Memory B cell (primary cell): Measurements from ENCODE around the gene JUND.
A peak's percentile ranks its signal among the peaks of the same experiment; 100 is the strongest.

Experiments used
- ATAC-seq: fragments of 150-1000 bp; cut with Tn5 transposase; 2 replicates; pipeline ENCODE4 v1.10.0; 2021; ENCODE audit warnings: low read depth, mild to moderate bottlenecking, moderate library complexity
- DNase-seq, 2 donors: peaks; one replicate each; pipeline ENCODE4 v3.0.0; 2022; ENCODE audit warnings: low spot score in 2 of 2
- H3K27ac Mint-ChIP-seq: one replicate; pipeline ENCODE4 v1.8.0; 2022; ENCODE audit warnings: mild to moderate bottlenecking, moderate library complexity, mixed read lengths
- H3K27me3 Mint-ChIP-seq: one replicate; pipeline ENCODE4 v1.8.0; 2022; ENCODE audit warnings: mixed read lengths
- H3K36me3 Mint-ChIP-seq: one replicate; pipeline ENCODE4 v1.8.0; 2022; ENCODE audit warnings: mild to moderate bottlenecking, mixed read lengths
- H3K4me1 Mint-ChIP-seq: one replicate; pipeline ENCODE4 v1.8.0; 2022; ENCODE audit warnings: mixed read lengths
- H3K4me3 Mint-ChIP-seq: one replicate; pipeline ENCODE4 v1.8.0; 2022; ENCODE audit warnings: mild to moderate bottlenecking, moderate library complexity, mixed read lengths
- H3K9me3 Mint-ChIP-seq: one replicate; pipeline ENCODE4 v1.8.0; 2022; ENCODE audit warnings: mixed read lengths

JUND gene

DNA sequence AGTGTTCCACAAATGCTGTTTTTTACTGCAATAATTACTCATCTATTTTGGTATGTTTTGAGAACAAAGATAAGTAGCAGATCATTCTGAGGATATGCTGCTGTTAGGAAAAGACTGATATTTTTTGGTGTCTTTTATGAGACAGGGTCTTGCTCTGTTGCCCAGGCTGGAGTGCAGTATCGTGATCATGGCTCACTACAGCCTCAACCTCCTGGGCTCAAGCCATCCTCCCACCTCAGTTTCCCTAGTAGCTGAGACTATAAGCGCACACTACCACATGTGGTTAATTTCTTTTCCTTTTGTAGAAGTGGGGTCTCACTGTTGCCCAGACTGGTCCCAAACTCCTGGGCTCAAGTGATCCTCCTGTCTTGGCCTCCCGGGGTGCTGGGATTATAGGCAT, 32.0 kb upstream of the JUND start:
- Mint-ChIP-seq H3K27ac (no peak overlapping the region), H3K9me3 (no peaks in the 10 kb centered on the region), H3K4me3 (no peak overlapping the region), H3K36me3 (peaks cover 2% of the 10 kb centered on the region), H3K27me3 (no peaks in the 10 kb centered on the region), H3K4me1 (peaks cover 9% of the 10 kb centered on the region)
- DNase-seq (no peak), ATAC-seq (no peak)

DNA sequence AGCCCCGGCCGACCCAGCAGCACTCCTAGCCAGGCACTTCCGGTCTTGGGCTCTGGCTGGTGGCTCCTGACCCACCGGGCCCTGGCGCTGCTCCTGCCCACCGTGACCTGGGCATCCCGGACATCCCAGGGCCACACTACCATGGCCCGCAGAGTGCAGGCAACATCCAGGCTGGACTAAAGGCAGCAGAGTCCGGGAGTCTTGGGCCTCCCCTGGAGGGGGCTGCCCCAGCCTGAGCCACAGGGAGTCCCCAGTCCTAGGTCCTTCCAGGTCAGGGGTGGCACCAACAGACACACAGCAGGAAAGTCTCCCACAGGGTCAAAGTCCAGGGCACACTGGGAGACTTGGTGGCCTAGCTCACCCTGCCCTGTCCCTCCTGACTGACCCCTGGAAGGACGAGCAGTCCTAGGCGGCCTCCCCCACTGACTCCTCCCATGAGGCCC, 30.7 kb upstream of the JUND start:
- H3K4me1 Mint-ChIP-seq = peaks cover 15% of the 10 kb centered on the region
- DNase-seq = no peak
- no peaks in the 10 kb centered on the region for H3K27me3 Mint-ChIP-seq
- no peaks in the 10 kb centered on the region for H3K9me3 Mint-ChIP-seq
- peaks cover 3% of the 10 kb centered on the region for H3K36me3 Mint-ChIP-seq
- H3K27ac Mint-ChIP-seq = no peak overlapping the region
- no peak for ATAC-seq
- H3K4me3 Mint-ChIP-seq = no peak overlapping the region

DNA sequence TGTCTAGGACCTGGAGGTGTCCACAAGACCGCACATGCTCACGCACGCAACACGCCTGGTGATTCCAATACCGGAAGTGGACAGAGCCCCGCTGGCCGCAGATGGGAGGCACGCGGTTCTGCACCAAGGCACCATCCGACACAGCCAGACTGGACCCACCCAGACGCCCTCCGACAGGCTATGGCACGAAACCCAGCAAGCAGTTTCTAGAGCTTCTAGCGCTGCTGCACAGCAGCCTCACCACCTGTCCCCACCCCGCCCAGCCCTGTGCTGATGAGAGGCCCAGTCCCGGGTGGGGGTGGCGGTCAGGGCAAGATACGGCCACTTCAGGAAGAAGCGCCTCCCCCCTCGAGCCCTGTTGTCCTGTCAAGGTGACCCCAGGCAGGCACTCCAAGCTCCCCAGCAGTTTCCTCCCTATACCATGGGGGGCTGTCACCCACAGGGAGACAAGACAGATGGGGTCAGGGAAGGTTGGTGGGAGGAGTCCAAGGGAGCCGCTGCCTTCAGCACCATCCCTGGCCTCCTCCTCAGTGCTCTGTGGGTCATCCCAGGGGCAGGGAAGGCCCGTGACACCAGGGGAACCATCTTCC, 30.2 kb upstream of the JUND start:
- peaks cover 3% of the 10 kb centered on the region for H3K36me3 Mint-ChIP-seq
- no peak for ATAC-seq
- H3K27ac Mint-ChIP-seq = no peak overlapping the region
- H3K4me3 Mint-ChIP-seq = no peak overlapping the region
- no peaks in the 10 kb centered on the region for H3K9me3 Mint-ChIP-seq
- no peak for DNase-seq
- no peaks in the 10 kb centered on the region for H3K27me3 Mint-ChIP-seq
- peaks cover 20% of the 10 kb centered on the region for H3K4me1 Mint-ChIP-seq

DNA sequence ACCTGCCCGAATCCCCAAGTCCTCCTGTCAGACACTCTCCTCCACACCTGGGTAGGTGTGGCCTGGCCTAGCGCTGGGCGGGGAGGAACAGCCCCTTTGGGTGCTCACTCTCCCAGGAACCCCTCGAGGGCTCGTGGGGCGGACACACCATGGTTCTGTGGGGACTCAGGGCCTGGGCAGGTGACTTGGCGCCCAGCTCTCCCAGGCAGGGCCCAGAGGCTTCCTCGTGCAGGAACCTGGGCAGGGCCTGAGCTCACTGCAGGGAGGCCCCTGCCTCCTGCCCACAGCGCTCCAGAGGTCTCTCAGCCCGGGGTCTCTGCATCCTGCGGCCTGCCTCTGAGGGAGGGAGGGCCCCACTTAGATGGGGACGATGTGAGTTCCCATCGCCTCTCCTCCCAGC, 29.5 kb upstream of the JUND start:
- ATAC-seq (no peak), DNase-seq (no peak)
- peaks cover 24% of the 10 kb centered on the region for H3K4me1 Mint-ChIP-seq
- no peak overlapping the region for H3K27ac Mint-ChIP-seq
- H3K4me3 Mint-ChIP-seq = no peak overlapping the region
- H3K27me3 Mint-ChIP-seq = no peaks in the 10 kb centered on the region
- peaks cover 3% of the 10 kb centered on the region for H3K36me3 Mint-ChIP-seq
- H3K9me3 Mint-ChIP-seq = no peaks in the 10 kb centered on the region

DNA sequence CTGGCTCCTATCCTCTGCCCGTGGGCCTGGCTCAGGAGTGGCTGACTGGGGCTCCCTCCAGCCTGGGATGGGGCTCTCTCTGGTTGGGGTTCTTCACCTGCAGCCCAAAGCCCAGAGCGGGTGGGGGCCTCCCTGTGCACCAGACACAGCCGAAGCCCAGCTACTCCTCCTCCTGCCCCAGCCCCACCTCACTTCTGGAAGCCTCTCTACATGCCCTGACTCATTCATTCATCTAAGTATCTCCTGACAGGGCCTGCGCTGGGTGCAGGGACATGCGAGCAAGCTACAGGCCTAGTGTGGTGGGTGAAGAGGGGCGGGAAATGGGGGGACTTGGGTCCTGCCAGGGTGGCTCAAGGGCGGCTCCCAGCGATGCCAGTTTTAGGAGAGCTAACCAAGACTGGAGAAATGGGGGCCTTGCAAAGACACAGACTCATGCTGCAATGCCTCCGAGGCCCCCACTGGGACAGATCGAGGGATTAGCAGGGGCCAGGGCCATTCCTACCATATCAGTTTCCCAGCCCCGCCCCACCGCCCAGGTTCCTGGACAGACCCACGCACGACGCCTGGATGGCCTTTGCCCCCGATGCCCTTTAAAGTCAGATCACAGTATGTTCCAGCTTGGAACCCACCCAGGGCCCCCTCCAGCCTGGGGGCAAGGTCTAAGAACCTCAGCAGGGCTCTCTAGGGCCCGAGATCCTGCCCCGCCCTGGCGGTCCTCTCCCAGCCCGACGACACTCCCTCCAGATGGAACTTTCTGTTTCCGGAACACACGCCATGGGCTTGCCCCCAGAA, 28.9 kb upstream of the JUND start:
- DNase-seq = no peak
- Mint-ChIP-seq H3K9me3 (no peaks in the 10 kb centered on the region), H3K27ac (no peak overlapping the region), H3K36me3 (peaks cover 3% of the 10 kb centered on the region), H3K4me1 (peaks cover 20% of the 10 kb centered on the region), H3K4me3 (no peak overlapping the region), H3K27me3 (no peaks in the 10 kb centered on the region)
- no peak for ATAC-seq

- Mint-ChIP-seq H3K36me3 (peaks cover 3% of the 10 kb centered on the region), H3K9me3 (no peaks in the 10 kb centered on the region), H3K27ac (no peak overlapping the region), H3K4me1 (peaks cover 23% of the 10 kb centered on the region), H3K4me3 (no peak overlapping the region), H3K27me3 (no peaks in the 10 kb centered on the region)
- DNase-seq = no peak
- no peak for ATAC-seq
Observed at GRCh38 chr19:18309525-18310064, 28.2 kb upstream of the JUND start.

- Mint-ChIP-seq H3K27ac (no peak overlapping the region), H3K9me3 (no peaks in the 10 kb centered on the region), H3K4me1 (peaks cover 29% of the 10 kb centered on the region), H3K27me3 (no peaks in the 10 kb centered on the region), H3K36me3 (peaks cover 3% of the 10 kb centered on the region), H3K4me3 (no peak overlapping the region)
- DNase-seq = no peak
- ATAC-seq = no peak
Observed at GRCh38 chr19:18308948-18309325, 27.5 kb upstream of the JUND start.

DNA sequence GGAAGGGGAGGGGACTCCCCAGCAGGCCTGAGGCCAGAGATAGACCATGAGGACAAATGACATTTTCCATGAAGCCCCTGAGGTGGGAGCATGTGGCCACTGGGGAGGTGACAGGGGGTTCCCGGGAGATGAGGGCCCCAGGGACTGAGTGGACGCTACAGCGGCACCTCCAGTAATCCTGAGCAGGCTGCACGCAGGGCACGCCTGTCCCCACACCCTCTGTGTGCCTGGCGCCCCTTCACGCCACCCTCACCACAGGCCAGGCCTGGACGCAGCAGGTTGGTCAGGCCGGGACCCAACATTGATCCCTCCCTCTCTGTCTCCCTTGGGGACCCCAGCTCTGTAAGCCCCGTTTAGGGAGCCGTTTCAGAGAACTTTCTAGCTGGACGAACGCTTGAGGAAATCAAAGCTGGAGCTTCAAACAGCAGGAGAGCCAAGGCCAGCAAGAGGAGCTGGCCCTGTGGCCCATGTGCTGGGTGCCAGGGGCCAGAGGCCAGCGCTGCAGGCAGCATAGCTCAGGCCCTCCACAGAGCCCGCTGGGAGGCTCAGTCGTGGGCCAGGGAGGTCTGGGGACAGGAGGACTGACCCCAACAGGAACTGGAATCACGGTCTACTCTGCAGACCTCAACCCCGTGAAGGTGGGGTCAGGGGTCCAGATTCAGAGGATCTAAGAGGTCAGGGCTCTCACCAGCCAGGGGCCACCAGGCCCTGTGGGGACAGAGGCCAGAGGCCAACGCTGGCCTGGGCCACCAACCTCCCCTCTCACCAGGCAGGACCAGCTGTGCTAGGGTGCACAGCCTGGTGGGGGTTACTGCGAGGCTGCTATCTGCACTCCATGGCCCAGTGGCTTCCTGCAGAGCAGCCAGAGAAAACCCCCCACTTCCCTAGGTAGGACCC, 26.9 kb upstream of the JUND start:
- H3K27ac Mint-ChIP-seq = peak overlapping the region; percentile 96
- DNase-seq (no peak), ATAC-seq (no peak)
- no peaks in the 10 kb centered on the region for H3K27me3 Mint-ChIP-seq
- peaks cover 33% of the 10 kb centered on the region for H3K4me1 Mint-ChIP-seq
- no peak overlapping the region for H3K4me3 Mint-ChIP-seq
- peaks cover 3% of the 10 kb centered on the region for H3K36me3 Mint-ChIP-seq
- no peaks in the 10 kb centered on the region for H3K9me3 Mint-ChIP-seq

DNA sequence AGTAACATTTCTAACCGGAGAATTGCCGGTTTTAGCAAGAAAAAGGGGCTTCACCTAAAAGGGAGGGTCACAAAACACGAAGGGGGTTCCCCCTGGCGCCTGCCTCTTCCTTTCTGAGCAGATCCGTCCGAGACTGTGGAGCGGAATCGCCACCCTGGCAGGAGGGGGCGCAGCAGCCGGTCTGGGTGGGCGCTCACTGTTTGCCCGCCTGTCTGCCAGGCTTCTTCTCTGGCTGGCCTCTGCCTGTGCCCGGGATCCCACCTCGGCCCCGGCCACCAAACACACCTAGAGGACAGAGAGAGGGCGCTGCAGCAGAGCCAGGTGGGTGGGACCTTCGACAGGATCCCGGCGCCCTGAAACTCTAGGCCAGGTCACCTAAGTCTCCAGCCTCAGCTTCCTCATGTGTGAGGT, 25.9 kb upstream of the JUND start:
- DNase-seq (peak in 1 of 2 donors; percentile 52), ATAC-seq (peak; percentile 37)
- H3K9me3 Mint-ChIP-seq = no peaks in the 10 kb centered on the region
- peak overlapping the region; percentile 84 for H3K4me3 Mint-ChIP-seq
- H3K27me3 Mint-ChIP-seq = no peaks in the 10 kb centered on the region
- H3K36me3 Mint-ChIP-seq = peaks cover 1% of the 10 kb centered on the region
- peak overlapping the region; percentile 96 for H3K27ac Mint-ChIP-seq
- H3K4me1 Mint-ChIP-seq = peaks cover 33% of the 10 kb centered on the region

DNA sequence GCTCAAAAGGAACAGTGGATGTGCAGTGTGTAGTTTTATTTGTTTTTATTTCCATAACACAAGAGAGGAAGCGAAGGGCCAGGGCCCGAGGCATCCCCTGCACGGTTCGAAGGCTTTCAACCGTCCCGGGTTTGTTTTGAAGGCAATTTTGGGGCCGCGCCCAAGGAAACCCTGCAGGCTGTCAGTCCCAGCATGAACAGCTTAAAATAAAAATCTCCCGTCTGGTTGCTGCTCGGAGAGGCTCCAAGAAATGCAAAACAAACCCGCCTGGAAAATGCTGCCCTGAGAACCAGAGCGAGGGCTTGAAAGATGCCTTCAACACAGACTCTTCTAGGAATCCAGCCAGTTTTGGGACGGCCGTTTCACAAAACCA, 25.5 kb upstream of the JUND start:
- peak overlapping the region; percentile 84 for H3K4me3 Mint-ChIP-seq
- peak overlapping the region; percentile 96 for H3K27ac Mint-ChIP-seq
- ATAC-seq (peak; percentile 28), DNase-seq (no peak)
- H3K4me1 Mint-ChIP-seq = peaks cover 33% of the 10 kb centered on the region
- H3K9me3 Mint-ChIP-seq = no peaks in the 10 kb centered on the region
- peaks cover 1% of the 10 kb centered on the region for H3K36me3 Mint-ChIP-seq
- H3K27me3 Mint-ChIP-seq = no peaks in the 10 kb centered on the region

- DNase-seq = no peak
- H3K27me3 Mint-ChIP-seq = no peaks in the 10 kb centered on the region
Observed at GRCh38 chr19:18306209-18306887, 24.9 kb upstream of the JUND start.

DNA sequence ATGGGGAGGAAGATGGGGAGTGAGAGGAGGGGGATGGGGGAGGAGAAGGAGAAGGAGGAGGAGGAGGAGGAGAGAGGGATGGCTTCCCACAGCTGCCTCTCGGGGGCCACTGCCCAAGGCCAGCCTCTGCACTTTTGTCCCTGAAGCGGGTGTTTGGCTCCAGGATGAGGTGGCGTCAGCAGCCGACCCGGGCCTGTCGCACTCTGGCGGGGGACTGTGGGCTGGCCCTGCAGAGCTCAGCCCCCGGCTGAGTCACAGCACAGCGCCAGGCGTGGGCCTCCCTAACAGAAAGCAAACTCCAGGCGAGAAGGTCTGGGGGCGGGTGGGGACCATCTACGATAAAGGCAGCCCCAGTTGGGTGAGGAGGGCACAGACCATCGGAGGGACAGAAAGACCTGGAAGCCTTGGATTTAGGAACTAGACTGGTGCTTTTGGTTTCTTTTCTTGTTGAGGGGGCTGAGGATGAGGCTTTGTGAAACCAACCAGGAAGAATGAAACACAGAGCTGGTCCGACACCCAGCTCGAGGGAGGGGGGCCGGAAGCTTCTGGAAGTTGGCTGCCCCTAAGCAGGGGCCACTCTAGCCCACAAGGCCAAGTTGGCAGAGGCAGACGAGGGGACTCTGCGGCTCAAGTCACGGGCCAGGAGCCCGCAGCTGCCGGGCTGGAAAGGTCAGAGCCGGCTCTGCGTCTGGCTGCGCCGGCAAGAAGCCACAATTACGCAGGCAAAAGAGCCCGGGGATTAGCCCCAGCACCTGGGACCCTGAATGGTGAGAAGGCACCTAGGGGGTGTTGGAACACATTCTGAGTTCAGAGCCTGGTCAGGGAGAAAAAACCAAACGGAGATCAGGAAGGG, 23.3 kb upstream of the JUND start:
- Mint-ChIP-seq H3K27ac (peak overlapping the region; percentile 96), H3K4me3 (peak overlapping the region; percentile 85)
- DNase-seq = peak; percentile 73 to 76

More at GRCh38 chr19:18306209-18306887, 24.9 kb upstream of the JUND start:
- ATAC-seq = no peak
- H3K4me1 Mint-ChIP-seq = peaks cover 33% of the 10 kb centered on the region
- peak overlapping the region; percentile 96 for H3K27ac Mint-ChIP-seq
- H3K4me3 Mint-ChIP-seq = peak overlapping the region; percentile 84
- H3K36me3 Mint-ChIP-seq = peaks cover 1% of the 10 kb centered on the region
- no peaks in the 10 kb centered on the region for H3K9me3 Mint-ChIP-seq

GRCh38 chr19:18304208-18304457, 22.7 kb upstream of the JUND start:
- ATAC-seq = no peak
- no peaks in the 10 kb centered on the region for H3K27me3 Mint-ChIP-seq
- peaks cover 1% of the 10 kb centered on the region for H3K36me3 Mint-ChIP-seq
- peaks cover 33% of the 10 kb centered on the region for H3K4me1 Mint-ChIP-seq
- peak overlapping the region; percentile 96 for H3K27ac Mint-ChIP-seq
- peak overlapping the region; percentile 85 for H3K4me3 Mint-ChIP-seq
- DNase-seq = no peak
- H3K9me3 Mint-ChIP-seq = no peaks in the 10 kb centered on the region

More for the DNA sequence above, 23.3 kb upstream of the JUND start:
- Mint-ChIP-seq H3K4me1 (peaks cover 33% of the 10 kb centered on the region), H3K9me3 (no peaks in the 10 kb centered on the region), H3K27me3 (no peaks in the 10 kb centered on the region), H3K36me3 (peaks cover 1% of the 10 kb centered on the region)
- ATAC-seq = peak; percentile 69
